Measurements from ENCODE around the gene SNX30. TPM values are rescaled to one million over a fixed set of nuclear protein-coding genes. Genes with fewer than 3 reads are reported as not detected.
"Not testable (repeated sequence)": the region's sequence is repeated elsewhere in the genome, so short reads cannot be mapped to it uniquely, and the experiment has no call there.

The SNX30 gene, protein sequence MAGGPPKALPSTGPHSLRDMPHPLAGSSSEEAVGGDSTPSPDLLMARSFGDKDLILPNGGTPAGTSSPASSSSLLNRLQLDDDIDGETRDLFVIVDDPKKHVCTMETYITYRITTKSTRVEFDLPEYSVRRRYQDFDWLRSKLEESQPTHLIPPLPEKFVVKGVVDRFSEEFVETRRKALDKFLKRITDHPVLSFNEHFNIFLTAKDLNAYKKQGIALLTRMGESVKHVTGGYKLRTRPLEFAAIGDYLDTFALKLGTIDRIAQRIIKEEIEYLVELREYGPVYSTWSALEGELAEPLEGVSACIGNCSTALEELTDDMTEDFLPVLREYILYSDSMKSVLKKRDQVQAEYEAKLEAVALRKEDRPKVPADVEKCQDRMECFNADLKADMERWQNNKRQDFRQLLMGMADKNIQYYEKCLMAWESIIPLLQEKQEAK
- polyA plus RNA-seq (ENCODE audit: insufficient read length in 3 of 3): 10 to 100 TPM; 19.7 to 21.6 (median 19.8) TPM

DNA sequence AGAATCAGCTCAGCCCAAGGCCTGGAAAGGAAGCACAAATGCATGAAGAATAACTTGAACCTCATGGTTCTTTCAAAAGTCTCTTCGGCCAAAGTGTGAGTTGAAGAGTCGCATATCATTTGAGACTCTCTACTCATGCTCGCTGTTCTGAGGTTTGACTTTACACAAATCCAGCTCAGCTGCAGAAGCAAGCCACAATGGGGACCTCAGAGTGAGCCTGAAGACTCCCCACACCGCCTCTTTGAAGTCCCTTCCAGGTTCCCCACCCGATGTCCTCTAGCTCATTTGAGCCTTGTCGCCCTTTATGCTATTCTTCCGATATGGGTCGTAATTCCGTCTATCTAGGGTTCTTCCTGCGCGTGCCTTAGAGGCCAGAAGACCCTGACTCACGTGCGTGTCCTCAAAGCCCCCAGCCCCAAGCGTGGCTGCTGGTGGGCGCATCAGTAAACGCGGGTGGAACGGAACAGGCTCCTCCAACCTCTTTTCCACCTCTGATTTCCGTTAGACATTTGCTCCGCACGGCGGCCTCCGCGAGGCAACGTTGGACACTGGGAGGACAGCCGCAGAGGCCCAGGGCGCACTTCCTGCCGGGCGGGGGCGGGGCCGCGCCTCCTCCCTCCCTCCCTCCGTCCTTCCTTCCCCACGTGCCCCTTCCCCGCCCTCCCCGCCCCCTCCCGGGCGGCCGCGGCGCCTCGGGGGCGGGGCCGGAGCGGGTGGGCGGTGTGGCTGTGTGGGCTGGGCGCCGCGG, at the start of gene SNX30:
SNX30 (plus strand) TSS at position 745 of the 748 bp plus-strand sequence. CDS start 242 bp downstream, outside the sequence.
- peak; percentile 48 to 78 (median 75) for DNase-seq (ENCODE audit: low read depth in 3 of 3, low spot score in 2 of 3)

DNA sequence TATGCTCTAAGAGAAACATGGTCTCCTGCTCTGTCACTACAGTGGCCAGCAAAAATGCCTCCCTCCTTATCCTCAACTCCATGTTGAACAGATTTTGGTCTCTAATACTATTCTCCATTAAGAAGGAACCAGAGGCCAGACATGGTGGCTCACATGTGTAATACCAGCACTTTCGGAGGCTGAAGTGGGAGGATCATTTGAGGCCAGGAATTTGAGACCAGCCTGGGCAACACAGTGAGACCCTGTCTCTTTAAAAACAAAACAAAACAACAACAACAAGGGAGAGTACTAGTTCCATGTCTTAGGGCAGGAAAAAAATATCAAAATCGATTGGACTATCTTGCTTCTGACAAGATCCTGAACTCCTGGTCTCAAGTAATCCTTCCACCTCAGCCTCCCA, 47.3 kb upstream of the SNX30 start:
- DNase-seq (ENCODE audit: low read depth in 3 of 3, low spot score in 2 of 3): no peak

DNA sequence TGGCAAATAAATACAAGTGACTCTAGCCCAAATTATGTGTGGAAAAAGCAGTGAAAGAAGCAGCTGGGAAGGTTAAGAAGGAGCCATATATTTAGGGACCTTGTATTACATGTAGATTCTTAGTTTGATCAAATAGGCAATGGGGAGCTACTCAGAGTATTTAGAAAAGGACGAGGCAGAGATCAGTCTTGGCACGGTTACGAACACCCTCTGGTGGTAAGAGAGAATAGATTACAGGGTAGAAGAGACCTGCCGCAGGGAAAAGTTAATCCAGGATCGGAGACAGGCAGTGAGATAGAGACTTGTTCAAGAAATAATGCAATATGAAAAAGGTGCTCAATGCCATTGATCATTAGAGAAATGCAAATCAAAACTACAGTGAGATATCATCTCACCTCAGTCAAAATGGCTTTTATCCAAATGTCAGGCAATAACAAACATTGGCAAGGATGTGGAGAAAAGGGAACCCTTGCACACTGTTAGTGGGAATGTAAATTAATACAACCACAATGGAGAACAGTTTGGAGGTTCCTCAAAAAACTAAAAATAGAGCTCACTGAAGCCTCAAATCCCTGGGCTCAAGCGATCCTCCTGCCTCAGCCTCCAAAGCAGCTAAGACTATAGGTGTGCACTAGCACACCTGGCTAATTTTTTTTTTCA, 44.7 kb upstream of the SNX30 start:
- DNase-seq (ENCODE audit: low read depth in 3 of 3, low spot score in 2 of 3): peak in 1 of 3 donors; percentile 27

DNA sequence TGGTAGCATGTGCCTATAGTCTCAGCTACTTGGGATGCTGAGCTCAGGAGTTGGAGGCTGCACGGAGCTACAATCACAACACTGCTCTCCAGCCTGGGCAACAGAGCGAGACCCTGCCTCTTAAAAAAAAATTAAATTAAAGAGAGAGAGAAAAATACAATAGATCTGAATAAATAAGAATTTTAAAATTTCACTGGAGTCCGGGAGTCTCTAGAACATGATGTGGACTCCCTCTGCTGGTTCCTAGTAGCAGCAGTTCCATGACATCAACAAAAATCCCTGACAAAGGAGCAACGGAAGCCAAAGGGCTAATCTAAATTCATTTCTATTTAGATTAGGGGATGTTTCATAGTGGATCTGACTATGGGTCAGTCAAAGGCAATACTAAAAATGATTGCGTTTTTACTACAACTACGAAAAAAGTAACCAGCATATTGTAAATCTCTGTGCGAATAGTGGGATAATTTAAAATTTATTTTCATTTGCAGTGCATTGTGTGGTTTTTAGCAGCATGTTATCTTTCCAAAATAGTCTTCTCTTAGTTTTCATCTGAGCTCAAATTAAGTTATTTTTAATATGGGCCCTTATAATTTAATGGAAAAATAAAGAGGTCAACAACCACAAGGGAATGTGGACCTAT, 39.4 kb upstream of the SNX30 start:
- DNase-seq (ENCODE audit: low read depth in 3 of 3, low spot score in 2 of 3): no peak

DNA sequence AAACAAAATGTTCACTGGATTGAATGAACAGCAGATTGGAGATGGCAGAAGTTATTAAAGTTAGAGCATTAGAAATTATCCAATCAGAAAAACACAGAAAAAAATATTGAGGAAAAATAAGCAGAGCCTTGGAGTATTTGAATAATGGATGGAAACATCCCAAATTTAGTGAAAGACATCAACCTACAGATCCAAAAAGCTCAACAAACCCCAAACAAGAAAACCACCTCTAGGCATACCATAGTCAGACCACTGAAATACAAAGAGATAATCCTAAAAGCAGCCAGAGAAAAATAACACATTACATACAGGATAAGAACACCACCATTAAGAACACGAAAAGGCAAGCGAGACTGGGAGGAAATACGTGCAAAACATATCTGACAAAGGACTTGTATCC, 37.9 kb upstream of the SNX30 start:
- DNase-seq (ENCODE audit: low read depth in 3 of 3, low spot score in 2 of 3): no peak

DNA sequence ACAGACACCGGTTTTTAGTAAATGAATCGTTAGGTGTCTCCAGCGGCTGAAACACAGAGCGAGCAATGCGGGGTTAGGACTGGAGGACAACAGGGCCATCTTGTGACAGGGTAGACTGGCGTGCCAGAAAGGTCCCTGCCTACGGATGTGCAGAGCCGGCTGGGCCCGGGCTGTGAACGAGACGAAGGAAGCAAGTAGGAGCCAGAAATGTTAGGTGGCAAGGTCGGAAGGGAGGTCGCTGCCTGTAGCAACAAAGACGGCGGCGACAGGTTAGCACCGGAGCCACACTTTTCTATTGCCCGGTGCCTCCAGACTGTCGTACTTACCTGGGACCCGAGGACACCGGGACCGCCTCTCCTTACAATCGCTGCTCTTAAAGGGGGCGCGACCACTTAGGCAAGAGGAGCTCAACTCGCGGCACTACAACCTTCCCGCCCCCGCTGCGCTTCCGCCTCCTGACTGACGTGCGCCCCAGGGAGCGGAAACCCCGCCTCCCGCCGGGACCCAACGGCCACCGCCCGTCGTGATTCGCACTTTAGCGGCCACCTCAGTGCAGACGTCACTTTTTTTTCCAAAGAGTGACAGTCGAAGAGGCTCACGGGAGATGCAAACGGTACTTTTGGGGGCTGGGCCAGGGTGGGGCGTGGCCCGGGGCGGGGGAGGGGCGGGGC, 32.8 kb upstream of the SNX30 start, which contains the start of gene INIP:
INIP (minus strand) TSS at position 457 of the 671 bp plus-strand sequence. CDS start 1,632 bp downstream, outside the sequence.
- DNase-seq (ENCODE audit: low read depth in 3 of 3, low spot score in 2 of 3): peak; percentile 86 to 96 (median 91)

DNA sequence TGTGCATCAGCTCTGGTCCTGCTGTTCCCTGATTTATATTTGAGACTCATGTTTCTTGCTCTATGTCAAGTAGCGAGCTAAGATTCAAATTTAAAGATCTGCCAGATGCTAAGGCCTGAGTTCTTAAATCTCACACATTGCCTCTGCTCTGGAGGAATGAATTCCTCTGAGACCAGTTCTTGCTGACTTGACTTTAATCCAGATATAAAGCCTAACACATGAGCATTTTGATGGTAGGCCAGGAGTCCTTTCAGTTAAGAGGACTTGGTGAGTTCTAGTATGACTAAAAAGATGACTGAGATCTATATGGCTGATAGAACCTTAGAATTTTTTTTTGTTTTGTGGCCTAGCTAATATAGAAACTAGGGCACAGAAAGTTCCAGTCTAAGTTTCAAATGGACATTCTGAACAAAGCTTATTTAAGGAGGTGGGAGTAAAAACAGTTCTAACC, 31.3 kb upstream of the SNX30 start:
- DNase-seq (ENCODE audit: low read depth in 3 of 3, low spot score in 2 of 3): no peak

DNA sequence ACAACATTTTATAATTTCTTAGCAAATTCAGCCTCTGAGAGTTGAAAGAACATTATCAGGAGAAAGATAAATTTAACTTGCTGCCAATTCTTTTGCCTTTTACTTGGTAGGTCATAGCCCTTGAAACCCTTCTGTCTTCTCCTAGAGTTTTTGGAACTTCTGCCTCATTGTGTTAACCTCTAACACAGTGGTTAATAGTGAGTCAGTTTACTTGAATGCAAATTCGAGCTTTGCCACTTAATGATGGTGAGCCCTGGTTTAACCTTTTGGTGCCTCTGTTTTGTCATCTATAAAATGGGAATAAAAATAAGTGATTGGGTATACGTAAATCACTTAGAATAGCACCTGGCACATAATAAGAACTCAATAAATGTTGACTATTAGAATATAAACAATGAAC, 30.9 kb upstream of the SNX30 start:
- no peak for DNase-seq (ENCODE audit: low read depth in 3 of 3, low spot score in 2 of 3)

DNA sequence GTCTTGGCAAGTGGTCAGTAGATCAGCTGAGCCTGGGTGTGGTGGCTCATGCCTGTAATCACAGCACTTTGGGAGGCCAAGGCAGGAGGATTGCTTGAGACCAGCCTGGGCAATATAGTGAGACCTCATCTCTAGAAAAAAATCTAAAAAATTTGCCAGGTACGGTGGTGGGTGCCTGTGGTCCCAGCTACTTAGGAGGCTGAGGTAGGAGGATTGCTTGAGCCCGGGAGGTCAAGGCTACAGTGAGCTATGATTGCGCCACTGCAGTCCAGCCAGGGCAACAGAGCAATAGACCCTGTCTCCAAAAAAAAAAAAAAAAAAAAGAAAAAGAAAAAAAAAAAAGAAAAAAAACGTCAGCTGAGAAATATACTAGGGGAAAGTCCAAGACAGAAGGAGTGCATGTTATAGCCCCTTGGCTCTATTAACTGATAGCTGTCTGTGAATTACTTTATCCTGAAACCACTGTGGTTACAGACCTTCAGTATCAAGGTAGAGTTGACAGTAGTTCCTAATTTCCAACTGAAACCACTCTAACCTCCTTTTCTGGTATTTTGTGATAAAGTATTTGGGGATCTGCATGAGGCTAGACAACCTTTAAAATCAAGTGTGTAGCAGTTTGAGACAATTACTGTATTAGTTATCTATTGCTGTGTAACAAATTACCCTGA, 30.3 kb upstream of the SNX30 start:
- no peak for DNase-seq (ENCODE audit: low read depth in 3 of 3, low spot score in 2 of 3)

DNA sequence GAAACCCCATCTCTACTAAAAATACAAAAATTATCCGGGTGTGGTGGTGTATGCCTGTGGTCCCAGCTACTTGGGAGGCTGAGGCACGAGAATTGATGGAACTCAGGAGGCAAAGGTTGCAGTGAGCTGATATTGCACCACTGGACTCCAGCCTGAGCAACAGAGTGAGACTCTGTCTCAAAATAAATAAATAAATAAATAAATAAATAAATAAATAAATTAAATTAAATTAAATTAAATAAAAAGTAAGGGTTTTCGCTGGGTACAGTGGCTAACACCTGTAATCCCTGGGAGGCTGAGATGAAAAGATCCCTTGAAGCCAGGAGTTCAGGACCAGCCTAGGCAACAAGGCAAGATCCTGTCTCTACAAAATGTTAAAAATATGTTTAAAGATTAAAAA, 27.8 kb upstream of the SNX30 start:
- not testable (repeated sequence) for DNase-seq (ENCODE audit: low read depth in 3 of 3, low spot score in 2 of 3)

DNA sequence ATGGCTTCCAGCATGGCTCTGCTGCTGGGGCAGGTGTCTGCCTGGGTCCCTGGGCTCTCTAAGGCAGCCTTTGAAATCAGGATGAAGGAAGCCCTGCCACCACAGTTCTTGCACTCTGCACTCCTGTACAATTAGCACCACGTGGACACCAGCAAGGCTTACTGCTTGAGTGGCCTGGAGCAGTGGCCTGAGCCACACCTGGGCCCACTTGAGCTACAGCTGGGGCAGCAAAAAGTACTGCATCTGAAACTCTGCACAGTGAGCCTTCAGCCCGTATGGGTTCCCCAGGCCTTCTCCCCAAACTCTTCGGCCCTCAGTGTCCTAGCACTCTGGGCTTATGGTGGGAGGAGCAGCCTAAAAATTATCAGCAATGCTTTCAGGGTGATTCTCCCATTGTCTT, 24.6 kb upstream of the SNX30 start:
- no peak for DNase-seq (ENCODE audit: low read depth in 3 of 3, low spot score in 2 of 3)

DNA sequence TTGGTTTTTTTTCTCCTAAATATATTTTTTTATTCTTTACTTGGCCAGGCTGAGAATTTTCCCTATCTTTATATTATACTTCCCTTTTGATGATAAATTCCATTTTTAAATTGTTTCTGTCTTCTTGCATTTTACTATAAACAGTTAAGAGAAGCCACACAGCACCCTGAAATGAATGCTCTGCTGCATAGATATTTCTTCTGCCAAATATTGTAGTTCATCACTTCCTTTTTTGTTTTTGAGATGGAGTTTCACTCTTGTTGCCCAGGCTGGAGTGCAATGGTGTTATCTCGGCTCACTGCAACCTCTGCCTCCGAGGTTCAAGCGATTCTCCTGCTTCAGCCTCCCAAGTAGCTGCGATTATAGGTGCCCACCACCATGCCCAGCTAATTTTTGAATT, 24.1 kb upstream of the SNX30 start:
- no peak for DNase-seq (ENCODE audit: low read depth in 3 of 3, low spot score in 2 of 3)

DNA sequence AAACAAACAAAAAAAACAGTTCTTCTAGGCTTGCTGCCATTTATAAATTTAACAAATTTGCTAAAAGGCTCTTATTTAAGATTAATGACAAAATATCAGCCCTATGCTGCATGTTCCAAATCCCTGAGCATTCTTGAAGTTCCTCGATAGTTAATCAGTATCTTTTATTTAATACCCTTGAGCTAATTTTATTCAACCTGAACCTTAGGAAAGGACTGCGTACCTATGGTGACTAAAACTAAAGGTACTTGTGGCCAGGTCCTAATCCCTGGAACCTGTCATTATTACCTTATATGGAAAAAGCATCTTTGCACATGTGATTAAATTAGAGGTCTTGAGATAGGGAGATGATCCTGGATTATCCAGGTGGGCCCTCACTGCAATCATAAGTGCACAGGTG, 22.2 kb upstream of the SNX30 start:
- no peak for DNase-seq (ENCODE audit: low read depth in 3 of 3, low spot score in 2 of 3)

DNA sequence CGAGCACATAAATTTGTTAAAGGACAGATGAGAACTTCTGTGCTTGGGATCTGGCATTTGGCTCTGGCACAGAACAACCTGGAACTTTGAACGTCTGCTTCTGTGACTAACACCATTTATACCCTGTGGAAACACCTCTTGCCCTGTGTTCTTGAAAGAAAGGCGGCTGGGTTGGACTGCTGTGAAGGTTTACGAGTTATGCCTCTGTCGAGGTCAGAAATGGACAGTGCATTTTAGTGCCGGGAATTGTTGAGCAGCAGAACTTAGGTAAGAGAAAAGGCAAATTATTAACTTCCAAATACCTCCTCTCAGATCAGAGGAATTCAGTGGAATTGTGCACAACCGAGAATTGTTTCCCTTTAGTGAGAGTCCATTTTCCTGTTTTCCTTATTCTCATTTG, 18.6 kb upstream of the SNX30 start:
- no peak for DNase-seq (ENCODE audit: low read depth in 3 of 3, low spot score in 2 of 3)

DNA sequence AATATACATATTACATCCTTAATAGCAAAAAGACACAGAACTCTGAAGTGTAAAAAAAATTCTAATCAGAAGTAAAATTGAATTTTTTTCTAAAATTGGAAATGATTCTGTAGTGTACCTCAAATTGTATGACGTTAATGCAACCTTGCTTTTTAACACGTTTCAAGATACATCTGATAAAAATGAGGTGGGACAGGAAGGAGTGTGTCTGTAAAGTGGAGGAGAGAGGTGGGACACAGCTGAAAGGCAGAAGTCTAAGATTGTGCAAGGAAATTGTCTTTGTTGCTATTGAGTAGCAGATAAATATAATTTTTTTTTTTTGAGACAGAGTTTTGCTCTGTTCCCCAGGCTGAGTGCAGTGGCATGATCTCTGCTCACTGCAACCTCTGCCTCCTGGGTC, 15.7 kb upstream of the SNX30 start:
- no peak for DNase-seq (ENCODE audit: low read depth in 3 of 3, low spot score in 2 of 3)

DNA sequence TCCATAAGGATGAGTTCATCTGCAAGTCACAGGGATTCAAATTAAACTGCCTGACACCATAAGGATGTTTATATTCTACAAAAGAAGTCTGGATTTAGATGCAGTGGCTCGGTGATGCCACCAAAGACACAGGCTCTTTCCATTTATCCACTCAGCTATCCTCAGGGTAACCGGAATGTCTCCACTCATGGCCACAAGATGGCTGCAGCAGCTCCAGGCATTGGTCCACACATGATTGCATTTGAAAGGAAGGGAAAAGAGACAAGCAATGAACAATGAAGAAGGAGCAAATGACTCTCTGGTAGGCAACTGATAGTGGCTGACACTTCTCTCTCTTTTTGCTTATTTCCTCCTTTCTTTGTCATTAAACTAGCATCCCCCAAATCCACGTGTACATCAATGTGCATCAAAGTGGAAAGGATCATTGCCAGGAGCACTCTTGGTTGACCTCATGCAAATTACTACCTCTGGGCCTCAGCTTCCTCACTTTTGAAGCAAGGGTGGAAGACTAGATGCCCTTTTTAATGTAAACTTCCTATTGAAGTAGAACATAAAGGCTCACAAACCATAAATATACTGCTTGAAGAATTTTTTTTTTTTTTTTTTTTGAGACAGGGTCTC, 7.2 kb upstream of the SNX30 start:
- DNase-seq (ENCODE audit: low read depth in 3 of 3, low spot score in 2 of 3): no peak

DNA sequence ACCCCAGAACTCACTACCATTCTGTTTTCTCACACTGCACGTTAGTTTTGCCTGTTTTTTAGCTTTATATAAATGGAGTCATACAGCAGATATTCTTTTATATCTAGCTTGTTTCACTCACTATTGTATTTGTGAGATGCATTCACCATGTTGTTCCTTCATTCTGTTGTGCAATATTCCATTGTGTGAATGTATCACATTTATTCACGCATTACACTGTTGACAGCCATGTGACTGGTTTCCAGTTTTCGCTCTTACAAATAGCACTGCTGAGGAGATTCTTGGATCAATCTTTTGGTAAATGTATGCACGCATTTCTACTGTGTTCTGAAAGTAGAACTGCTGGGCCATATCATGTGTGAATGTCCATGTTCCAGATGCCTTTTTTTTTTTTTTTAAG, 6.4 kb upstream of the SNX30 start:
- no peak for DNase-seq (ENCODE audit: low read depth in 3 of 3, low spot score in 2 of 3)

DNA sequence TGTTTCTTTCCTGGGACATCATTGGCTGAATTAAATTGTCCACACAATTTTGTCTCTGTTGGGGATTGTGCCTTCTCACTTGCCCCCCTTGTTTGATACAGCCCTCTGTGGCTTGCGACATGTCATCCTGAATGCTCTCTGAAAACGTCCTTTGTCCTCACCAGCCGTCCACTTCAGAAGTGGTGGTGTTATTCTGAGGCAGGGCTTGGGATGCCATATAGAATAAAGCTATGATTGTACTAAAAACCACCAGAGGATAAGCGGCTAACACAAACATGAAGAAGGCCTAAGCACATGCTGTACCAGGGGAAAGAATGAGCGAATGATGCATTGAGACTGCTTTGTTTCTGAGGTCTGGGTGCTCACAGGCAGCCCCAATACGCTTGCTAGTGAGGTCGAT, 3.5 kb upstream of the SNX30 start:
- no peak for DNase-seq (ENCODE audit: low read depth in 3 of 3, low spot score in 2 of 3)

DNA sequence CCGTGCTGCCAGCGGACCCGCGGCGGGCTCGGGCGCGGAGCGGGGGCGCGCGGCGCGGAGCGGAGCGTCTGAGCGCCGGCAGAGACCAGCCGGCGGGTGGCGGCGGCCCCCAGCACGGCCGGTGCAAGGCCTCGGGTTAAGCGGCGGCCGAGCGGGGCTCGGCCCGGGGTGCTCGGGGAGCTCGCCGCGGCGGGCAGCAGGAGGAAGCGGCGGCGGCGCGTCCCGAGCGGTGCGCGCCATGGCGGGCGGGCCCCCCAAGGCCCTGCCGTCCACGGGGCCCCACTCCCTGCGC, 150 bp downstream of the SNX30 start:
- no peak for DNase-seq (ENCODE audit: low read depth in 3 of 3, low spot score in 2 of 3)

Data from right renal cortex interstitium (tissue), 3 donors.